ENCODE measurements around the gene SIRPG. TPM values are rescaled to one million over a fixed set of nuclear protein-coding genes. Genes with fewer than 3 reads are reported as not detected.

The SIRPG gene
- polyA plus RNA-seq, 1 of the 3 experiments (the other 2 are of a cell fraction): not detected

DNA sequence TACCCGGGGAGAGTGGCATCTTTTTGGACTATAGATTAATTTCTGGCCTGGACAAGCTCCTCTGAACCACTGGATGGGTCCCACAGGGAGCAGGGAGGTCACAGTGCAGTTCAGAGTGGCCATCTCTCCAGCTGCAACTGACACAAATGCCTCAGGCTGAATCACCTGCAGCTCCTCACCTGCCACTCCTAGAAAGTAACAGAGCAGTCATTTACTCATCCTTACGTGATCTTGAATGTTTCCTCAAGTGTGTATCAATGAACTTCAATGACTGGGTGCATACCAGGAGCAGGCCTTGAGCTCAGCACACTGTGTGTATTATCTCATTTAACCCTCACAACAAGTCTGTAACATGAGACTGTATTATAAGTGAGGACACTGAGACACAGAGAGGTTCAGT is 40.0 kb upstream of the SIRPG start:
- ChIA-PET CTCF (no interaction called here), POLR2A (no interaction called here)
- no peaks in the 10 kb centered on the region for H3F3A ChIP-seq (replicated peaks; ENCODE audit: insufficient read depth)
- no peak for DNase-seq
- H3K79me2 ChIP-seq (ENCODE audit: insufficient read depth): no peaks in the 10 kb centered on the region
- H4K20me1 ChIP-seq (ENCODE audit: insufficient read depth): no peaks in the 10 kb centered on the region
- H3K9me2 ChIP-seq: no peaks in the 10 kb centered on the region
- H2AFZ ChIP-seq (ENCODE audit: low read depth): no peak overlapping the region
- H3K27ac ChIP-seq (ENCODE audit: low read depth in 2 of 2, low read length in 1 of 2): no peak overlapping the region
- H3K36me3 ChIP-seq (replicated peaks in 1 of 2; ENCODE audit: control insufficient read depth in 1 of 2, insufficient read depth in 2 of 2, low read length in 1 of 2): no peaks in the 10 kb centered on the region
- H3K9ac ChIP-seq: no peak overlapping the region
- no peaks in the 10 kb centered on the region for H3K4me1 ChIP-seq (ENCODE audit: control insufficient read depth in 1 of 2, insufficient read depth in 2 of 2, low read depth in 1 of 2, low read length in 1 of 2)
- H3K27me3 ChIP-seq (ENCODE audit: insufficient read depth): no peaks in the 10 kb centered on the region; the same call in 1 of the 2 replicates
- WGBS (ENCODE audit: low lambda C conversion rate): 33% methylated on average over 2 of the region's 2 CpGs
- H3K4me2 ChIP-seq: no peak overlapping the region
- no peak overlapping the region for H3K4me3 ChIP-seq (ENCODE audit: low read depth in 2 of 2, low read length in 1 of 2)
- TF ChIP-seq GATA2 (CRISPR knock-in tag; IDR thresholded peaks at IDR 0.05) (no peak), ZBTB33 (IDR thresholded peaks at IDR 0.05; ENCODE audit: borderline replicate concordance, low read depth) (no peak)
- no peaks in the 10 kb centered on the region for H3K9me3 ChIP-seq

DNA sequence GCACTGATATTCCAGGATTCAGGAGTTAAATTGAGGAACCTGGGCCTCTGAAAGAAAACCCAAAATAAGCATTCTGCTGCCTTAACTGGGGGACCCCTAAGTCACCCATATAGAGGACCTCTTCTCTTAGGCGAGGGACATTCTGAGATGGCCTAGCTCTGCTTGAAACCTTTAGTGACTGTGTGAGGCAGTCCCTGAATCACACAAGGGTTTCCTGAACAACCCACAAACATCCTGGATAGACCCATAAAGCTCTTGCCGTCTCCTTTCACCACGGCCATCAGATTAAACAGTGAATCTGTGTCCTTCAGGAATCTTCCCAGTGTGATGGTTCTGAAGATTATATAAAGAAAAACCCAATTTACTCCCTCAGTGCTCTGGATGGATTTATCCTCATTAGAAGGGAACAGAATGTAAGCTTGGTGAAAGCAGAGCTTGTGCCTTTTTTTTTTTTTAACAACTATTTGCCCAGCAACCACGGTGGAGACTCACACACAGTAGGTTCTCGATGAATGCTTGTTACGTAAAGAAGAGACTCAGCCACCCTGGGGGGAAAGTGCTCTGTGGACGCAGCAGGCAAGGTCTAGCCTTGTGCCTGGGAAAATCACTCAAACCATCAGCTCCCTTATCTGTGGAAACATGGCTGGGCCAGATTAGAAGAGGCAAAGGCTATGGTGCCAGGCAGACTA is 39.1 kb upstream of the SIRPG start:
- ChIA-PET CTCF (no interaction called here), POLR2A (no interaction called here)
- Histone ChIP-seq H3K4me2 (no peak overlapping the region), H3K4me1 (ENCODE audit: control insufficient read depth in 1 of 2, insufficient read depth in 2 of 2, low read depth in 1 of 2, low read length in 1 of 2) (no peaks in the 10 kb centered on the region), H3K4me3 (ENCODE audit: low read depth in 2 of 2, low read length in 1 of 2) (no peak overlapping the region), H3K27me3 (ENCODE audit: insufficient read depth) (no peaks in the 10 kb centered on the region; the same call in 1 of the 2 replicates), H3K9ac (no peak overlapping the region), H3F3A (replicated peaks; ENCODE audit: insufficient read depth) (no peaks in the 10 kb centered on the region), H4K20me1 (ENCODE audit: insufficient read depth) (no peaks in the 10 kb centered on the region), H3K36me3 (replicated peaks in 1 of 2; ENCODE audit: control insufficient read depth in 1 of 2, insufficient read depth in 2 of 2, low read length in 1 of 2) (no peaks in the 10 kb centered on the region), H3K79me2 (ENCODE audit: insufficient read depth) (no peaks in the 10 kb centered on the region), H3K27ac (ENCODE audit: low read depth in 2 of 2, low read length in 1 of 2) (no peak overlapping the region), H2AFZ (ENCODE audit: low read depth) (no peak overlapping the region), H3K9me3 (no peaks in the 10 kb centered on the region), H3K9me2 (no peaks in the 10 kb centered on the region)
- 36% methylated on average over 6 of the region's 7 CpGs for WGBS (ENCODE audit: low lambda C conversion rate)
- DNase-seq: no peak
- no peak for TF ChIP-seq FOSL2 (IDR thresholded peaks at IDR 0.05; ENCODE audit: borderline replicate concordance, low read depth)
- no peak for TF ChIP-seq FOXJ3 (CRISPR knock-in tag; IDR thresholded peaks at IDR 0.05)
- no peak for TF ChIP-seq TCF12 (IDR thresholded peaks at IDR 0.05)

- Histone ChIP-seq H3F3A (replicated peaks; ENCODE audit: insufficient read depth) (no peaks in the 10 kb centered on the region), H3K9me2 (no peaks in the 10 kb centered on the region), H3K79me2 (ENCODE audit: insufficient read depth) (no peaks in the 10 kb centered on the region), H2AFZ (ENCODE audit: low read depth) (no peak overlapping the region), H3K36me3 (replicated peaks in 1 of 2; ENCODE audit: control insufficient read depth in 1 of 2, insufficient read depth in 2 of 2, low read length in 1 of 2) (no peaks in the 10 kb centered on the region), H3K9me3 (no peaks in the 10 kb centered on the region), H3K4me3 (ENCODE audit: low read depth in 2 of 2, low read length in 1 of 2) (no peak overlapping the region), H3K4me2 (no peak overlapping the region), H3K27me3 (ENCODE audit: insufficient read depth) (no peaks in the 10 kb centered on the region; the same call in 1 of the 2 replicates), H3K4me1 (ENCODE audit: control insufficient read depth in 1 of 2, insufficient read depth in 2 of 2, low read depth in 1 of 2, low read length in 1 of 2) (no peaks in the 10 kb centered on the region), H4K20me1 (ENCODE audit: insufficient read depth) (no peaks in the 10 kb centered on the region), H3K9ac (no peak overlapping the region), H3K27ac (ENCODE audit: low read depth in 2 of 2, low read length in 1 of 2) (no peak overlapping the region)
- no peak for TF ChIP-seq PBX3 (IDR thresholded peaks at IDR 0.05)
- TF ChIP-seq, protein P1, sequence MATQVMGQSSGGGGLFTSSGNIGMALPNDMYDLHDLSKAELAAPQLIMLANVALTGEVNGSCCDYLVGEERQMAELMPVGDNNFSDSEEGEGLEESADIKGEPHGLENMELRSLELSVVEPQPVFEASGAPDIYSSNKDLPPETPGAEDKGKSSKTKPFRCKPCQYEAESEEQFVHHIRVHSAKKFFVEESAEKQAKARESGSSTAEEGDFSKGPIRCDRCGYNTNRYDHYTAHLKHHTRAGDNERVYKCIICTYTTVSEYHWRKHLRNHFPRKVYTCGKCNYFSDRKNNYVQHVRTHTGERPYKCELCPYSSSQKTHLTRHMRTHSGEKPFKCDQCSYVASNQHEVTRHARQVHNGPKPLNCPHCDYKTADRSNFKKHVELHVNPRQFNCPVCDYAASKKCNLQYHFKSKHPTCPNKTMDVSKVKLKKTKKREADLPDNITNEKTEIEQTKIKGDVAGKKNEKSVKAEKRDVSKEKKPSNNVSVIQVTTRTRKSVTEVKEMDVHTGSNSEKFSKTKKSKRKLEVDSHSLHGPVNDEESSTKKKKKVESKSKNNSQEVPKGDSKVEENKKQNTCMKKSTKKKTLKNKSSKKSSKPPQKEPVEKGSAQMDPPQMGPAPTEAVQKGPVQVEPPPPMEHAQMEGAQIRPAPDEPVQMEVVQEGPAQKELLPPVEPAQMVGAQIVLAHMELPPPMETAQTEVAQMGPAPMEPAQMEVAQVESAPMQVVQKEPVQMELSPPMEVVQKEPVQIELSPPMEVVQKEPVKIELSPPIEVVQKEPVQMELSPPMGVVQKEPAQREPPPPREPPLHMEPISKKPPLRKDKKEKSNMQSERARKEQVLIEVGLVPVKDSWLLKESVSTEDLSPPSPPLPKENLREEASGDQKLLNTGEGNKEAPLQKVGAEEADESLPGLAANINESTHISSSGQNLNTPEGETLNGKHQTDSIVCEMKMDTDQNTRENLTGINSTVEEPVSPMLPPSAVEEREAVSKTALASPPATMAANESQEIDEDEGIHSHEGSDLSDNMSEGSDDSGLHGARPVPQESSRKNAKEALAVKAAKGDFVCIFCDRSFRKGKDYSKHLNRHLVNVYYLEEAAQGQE (IDR thresholded peaks at IDR 0.05; ENCODE audit: low read depth, low read length): no peak
- TF ChIP-seq NFIC (IDR thresholded peaks at IDR 0.05; ENCODE audit: borderline replicate concordance): no peak
- no peak for TF ChIP-seq ELF1 (IDR thresholded peaks at IDR 0.05)
- CTCF ChIA-PET: no interaction called here
- POLR2A ChIA-PET: no interaction called here
- WGBS (ENCODE audit: low lambda C conversion rate): 23% methylated on average over 3 of the region's 3 CpGs
- no peak for DNase-seq
Measured at GRCh38 chr20:1694672-1695071, 37.1 kb upstream of the SIRPG start.
